Retina (tissue), 1 donor: ENCODE data around the gene PCF11.

Experiments
- DNase-seq: peaks from one replicate; pipeline ENCODE4 v3.0.0-alpha.2; 2016

The PCF11 gene

GRCh38 chr11:83152264-83152663 is 4.7 kb upstream of the PCF11 start:
- no peak for DNase-seq

DNA sequence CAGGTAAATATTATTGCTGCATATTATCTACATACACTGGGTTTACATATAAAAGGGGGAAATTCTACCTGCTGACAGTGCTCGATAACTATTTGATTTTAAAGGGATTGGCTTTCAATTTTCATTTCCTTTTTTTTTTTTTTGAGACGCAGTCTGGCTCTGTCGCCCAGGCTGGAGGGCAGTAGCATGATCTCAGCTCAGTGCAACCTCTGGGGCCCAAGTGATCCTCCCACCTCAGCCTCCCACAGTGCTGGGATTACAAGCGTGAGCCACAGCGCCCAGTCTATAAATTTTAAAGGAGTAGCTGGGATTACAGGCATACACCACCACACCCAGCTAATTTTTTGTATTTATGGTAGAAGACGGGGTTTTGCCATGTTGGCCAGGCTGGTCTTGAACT is 3.2 kb upstream of the PCF11 start:
- no peak for DNase-seq

- peak; percentile 99 for DNase-seq
Measured at GRCh38 chr11:83156144-83156995, 561 bp upstream of the PCF11 start.

GRCh38 chr11:83157594-83158356 is 844 bp downstream of the PCF11 start:
- peak; percentile 78 for DNase-seq

GRCh38 chr11:83158357-83158786 is 1.4 kb downstream of the PCF11 start:
- no peak for DNase-seq

- no peak for DNase-seq
Measured at GRCh38 chr11:83158965-83159901, 2.3 kb downstream of the PCF11 start.

GRCh38 chr11:83159902-83160865 is 3.3 kb downstream of the PCF11 start:
- DNase-seq = no peak

GRCh38 chr11:83161610-83162199 is 4.8 kb downstream of the PCF11 start:
- DNase-seq = no peak

DNA sequence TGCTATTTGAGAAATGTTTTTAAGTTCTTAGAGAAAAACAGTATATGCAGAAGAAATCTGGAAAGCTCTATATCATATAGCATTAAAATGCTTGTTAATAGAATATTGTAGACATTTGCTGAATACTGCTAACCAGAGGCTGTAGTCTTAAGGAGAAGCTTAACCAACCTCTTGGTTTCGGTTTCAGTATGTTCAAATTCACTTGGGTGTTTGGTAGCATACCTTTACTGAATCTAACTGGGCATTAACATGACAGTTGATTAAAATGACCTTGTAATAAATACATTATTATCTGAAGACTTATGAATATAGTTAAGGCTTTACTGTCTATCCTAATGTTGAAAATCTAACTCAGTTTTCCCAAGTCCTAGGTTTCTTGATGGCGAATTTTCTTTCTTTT is 5.4 kb downstream of the PCF11 start:
- no peak for DNase-seq

GRCh38 chr11:83166193-83166866 is 9.4 kb downstream of the PCF11 start:
- DNase-seq = no peak

- DNase-seq = no peak
Measured at GRCh38 chr11:83168756-83169155, 11.8 kb downstream of the PCF11 start.

- no peak for DNase-seq
Measured at GRCh38 chr11:83170865-83171264, 13.9 kb downstream of the PCF11 start.

GRCh38 chr11:83172551-83172950 is 15.6 kb downstream of the PCF11 start:
- DNase-seq = no peak

GRCh38 chr11:83174008-83174407 is 17.1 kb downstream of the PCF11 start:
- no peak for DNase-seq

DNA sequence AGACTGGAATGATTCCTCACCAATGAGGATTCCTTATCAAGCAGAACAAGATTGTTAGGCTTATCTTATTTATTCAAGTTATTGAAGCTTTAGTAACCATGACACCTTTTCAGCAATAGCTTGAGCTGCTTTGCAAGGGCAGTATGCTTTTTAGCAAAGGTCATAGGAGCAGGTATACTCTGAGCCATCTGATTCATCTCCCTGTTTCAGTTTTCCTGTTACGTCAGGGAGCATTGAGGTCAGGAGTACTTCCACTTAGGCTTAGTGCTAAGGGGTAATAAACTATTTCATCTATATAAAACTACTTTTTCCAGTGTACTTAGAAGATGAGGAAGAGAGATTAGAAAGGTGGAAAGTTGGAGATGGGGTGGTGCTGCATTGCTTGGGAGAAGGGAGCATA is 18.9 kb downstream of the PCF11 start:
- no peak for DNase-seq

DNA sequence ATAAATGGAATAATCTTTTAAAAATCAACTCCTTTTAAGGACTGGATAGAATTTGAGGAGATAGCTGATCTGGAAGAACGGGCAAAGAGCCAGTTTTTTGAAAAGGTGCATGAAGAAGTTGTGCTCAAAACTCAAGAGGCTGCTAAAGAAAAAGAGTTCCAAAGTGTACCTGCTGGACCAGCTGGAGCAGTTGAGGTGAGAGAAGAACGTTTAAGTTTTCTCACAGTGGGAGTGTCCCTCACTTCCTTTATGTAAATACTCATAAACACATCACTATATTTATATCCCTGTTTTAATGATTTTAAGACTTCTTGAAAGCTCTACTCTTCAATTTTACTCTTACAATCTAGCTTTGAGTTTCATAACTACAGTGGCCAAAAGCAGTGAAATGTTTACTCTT is 24.9 kb downstream of the PCF11 start:
- no peak for DNase-seq

DNA sequence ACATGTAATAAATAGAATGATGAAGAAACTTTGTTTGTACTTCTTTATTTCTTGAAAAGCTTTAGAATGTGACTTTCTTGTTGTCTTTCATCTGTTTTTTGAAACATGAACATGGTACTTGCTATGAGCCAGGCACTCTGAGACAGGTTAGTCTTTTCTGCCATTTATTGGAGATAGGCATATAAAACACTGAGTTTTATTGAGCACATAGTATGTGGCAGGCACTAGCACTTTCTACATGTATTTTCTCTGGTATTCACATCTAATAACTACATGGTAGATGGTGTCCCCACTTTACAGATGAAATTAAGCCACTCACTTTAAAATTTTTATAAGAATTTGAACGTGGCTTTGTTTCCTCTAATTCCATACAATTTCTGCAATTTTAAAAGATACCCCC is 28.8 kb downstream of the PCF11 start:
- no peak for DNase-seq

DNA sequence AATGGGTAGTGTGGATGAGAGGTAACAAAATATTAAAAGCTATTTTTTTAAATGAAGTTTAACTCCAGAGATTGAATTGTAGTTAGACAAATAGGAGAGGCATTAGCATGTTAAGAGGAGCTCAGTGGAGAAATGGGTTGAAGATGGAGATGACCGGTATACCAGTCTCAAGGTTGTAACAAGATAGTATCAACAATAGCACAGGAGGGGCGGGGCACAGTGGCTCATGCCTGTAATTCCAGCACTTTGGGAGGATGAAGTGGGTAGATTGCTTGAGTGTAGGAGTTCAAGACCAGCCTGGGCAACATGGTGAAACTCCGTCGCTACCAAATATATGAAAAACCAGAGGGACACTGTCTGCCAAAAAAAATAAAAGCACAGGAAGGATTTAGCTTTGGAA is 30.5 kb downstream of the PCF11 start:
- DNase-seq = no peak

GRCh38 chr11:83191491-83191890 is 34.6 kb downstream of the PCF11 start:
- no peak for DNase-seq

DNA sequence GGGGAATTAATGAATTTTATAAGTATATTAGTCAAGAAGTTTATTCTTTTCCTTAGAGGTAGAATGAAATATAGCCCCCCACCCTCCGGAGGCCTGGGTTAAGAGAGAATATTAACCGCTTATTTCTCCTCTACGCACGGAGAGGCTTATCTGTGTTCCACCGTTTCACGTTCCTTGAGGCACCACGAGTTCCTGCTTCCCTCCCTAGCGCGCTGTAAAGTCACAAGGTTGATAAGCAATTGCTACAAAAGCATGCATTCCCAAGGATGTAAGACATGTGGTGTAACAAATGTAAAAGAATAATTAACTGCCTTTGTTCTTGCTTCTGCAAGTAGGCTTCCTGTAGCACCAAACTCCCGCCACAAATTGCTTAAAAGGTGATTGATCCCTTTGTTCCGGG is 35.1 kb downstream of the PCF11 start:
- no peak for DNase-seq
